Sigmoid colon (tissue), 4 donors: Measurements from ENCODE around the gene GSTCD.

Experiments used
- CTCF ChIP-seq, 4 experiments: fragments of 450-650 bp in 3 of 4; fragments of 200-600 bp in 1 of 4; IDR thresholded peaks; one replicate each; pipeline ENCODE4 v1.5.1; 2016 to 2019; ENCODE audit warnings: antibody characterized with exemption in 4 of 4, mild to moderate bottlenecking in 3 of 4, moderate library complexity in 2 of 4
- POLR2AphosphoS5 ChIP-seq, 4 donors: sonication (generic); formaldehyde crosslinking; IDR thresholded peaks; one replicate each; pipeline ENCODE4 v1.6.1; 2017; ENCODE audit warnings: antibody characterized with exemption in 4 of 4

- TF ChIP-seq CTCF (IDR thresholded peaks at IDR 0.05) (no peak), POLR2AphosphoS5 (IDR thresholded peaks at IDR 0.05) (no peak)
Observed at GRCh38 chr4:105670684-105671083, 37.9 kb upstream of the GSTCD start.
